Measurements from ENCODE around the gene UGT1A9.
"Not testable (repeated sequence)": the region's sequence is repeated elsewhere in the genome, so short reads cannot be mapped to it uniquely, and the experiment has no call there.

The UGT1A9 gene

DNA sequence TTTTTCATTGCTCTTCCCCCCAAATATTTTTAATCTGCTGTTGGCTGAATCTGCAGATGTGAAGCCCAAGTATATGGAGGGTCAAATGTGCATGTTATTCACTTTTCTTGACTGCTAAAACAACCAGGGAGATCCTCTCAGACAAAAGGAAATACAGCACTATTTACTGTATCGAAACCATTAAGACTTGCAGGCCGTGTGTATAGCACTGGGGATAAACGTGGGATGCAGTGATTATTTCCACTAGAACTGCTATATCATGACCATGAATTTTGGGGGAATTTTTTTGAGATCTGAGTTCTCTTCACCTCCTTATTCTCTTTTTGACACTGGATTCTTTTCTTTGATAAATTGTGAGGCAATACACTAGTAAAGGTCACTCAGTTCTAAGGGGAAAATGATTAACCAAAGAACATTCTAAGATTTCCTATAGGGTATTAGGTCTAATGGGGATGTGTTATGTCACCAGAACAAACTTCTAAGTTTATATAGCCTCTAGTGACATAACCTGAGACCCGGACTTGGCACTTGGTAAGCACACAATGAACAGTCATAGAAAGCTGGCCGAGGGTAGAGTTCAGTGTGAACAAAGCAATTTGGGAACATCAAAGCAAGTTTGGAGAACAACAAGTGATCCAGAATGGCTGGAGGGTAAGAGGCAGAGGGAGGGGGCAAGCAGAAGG, 73.5 kb downstream of the UGT1A9 start:
- TF ChIP-seq, protein P1, sequence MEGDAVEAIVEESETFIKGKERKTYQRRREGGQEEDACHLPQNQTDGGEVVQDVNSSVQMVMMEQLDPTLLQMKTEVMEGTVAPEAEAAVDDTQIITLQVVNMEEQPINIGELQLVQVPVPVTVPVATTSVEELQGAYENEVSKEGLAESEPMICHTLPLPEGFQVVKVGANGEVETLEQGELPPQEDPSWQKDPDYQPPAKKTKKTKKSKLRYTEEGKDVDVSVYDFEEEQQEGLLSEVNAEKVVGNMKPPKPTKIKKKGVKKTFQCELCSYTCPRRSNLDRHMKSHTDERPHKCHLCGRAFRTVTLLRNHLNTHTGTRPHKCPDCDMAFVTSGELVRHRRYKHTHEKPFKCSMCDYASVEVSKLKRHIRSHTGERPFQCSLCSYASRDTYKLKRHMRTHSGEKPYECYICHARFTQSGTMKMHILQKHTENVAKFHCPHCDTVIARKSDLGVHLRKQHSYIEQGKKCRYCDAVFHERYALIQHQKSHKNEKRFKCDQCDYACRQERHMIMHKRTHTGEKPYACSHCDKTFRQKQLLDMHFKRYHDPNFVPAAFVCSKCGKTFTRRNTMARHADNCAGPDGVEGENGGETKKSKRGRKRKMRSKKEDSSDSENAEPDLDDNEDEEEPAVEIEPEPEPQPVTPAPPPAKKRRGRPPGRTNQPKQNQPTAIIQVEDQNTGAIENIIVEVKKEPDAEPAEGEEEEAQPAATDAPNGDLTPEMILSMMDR (IDR thresholded peaks at IDR 0.05; ENCODE audit: insufficient read depth, low read length, poor library complexity, severe bottlenecking): no peak
- DNase-seq (ENCODE audit: extremely low read depth, insufficient read length): no peak
- Histone ChIP-seq H3K27me3 (replicated peaks; ENCODE audit: control insufficient read depth, insufficient read depth, low read length) (no peaks in the 10 kb centered on the region), H3K36me3 (ENCODE audit: control insufficient read depth, insufficient read depth, low read length) (no peaks in the 10 kb centered on the region), H3K4me3 (replicated peaks; ENCODE audit: low read depth, low read length) (no peak overlapping the region)

DNA sequence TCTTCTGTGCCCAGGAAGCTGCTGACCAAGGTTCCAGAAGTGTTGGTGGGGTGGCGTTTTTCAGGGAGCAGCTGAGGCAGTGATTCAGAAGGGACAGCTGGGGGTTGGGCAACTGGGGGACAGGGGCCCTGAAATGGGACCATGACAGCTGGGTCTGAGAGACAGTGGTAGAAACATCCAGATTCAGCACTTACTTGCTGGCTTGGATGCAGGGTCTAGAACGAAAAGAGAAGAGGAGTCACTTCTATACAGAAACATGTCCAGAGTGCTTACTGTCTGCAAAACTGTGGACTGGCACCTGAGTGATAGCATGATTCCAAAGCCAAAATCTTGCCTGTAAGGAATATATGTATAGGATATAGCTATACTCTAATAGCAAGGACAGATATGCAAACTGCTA, 74.1 kb downstream of the UGT1A9 start:
- not testable (repeated sequence) for H3K27me3 ChIP-seq (replicated peaks; ENCODE audit: control insufficient read depth, insufficient read depth, low read length)

DNA sequence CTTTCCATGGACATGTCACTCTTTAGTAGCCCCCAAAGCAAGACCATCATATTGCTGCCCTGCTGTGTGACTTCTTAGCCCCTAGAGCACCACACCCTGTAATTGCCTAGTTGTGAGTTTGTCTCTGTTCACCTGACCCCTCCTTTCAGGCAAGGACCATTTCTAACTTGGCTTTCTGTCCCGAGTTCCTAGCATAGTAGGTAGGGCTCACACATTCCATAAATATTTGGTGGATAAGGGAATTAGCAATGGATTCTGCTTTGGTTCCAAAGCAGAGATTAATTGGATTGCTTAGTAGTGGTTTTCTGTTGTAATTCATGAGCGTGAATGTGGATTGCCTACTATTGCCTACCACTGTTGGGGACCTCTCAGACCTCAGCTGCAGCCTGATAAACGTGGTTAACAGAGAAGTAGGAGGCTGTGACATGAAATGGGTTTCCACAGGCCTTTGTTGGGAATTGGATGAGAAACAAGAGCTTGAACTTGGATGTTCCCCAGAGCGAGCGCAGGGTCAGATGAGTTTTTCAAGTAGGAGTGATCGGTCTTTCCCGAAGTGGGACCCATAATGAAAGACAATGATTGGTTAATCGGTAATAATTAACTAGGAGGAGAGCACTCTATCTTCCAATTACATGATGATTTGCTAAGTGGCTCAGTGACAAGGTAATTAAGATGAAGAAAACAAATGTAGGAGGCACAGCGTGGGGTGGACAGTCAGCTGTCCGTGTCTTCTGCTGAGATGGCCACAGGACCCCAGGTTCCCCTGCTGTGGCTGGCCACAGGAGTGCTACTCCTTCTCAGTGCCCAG, 75.0 kb downstream of the UGT1A9 start:
- TF ChIP-seq, protein P1 (IDR thresholded peaks at IDR 0.05; ENCODE audit: insufficient read depth, low read length, poor library complexity, severe bottlenecking): no peak
- Histone ChIP-seq H3K36me3 (ENCODE audit: control insufficient read depth, insufficient read depth, low read length) (no peaks in the 10 kb centered on the region), H3K27me3 (replicated peaks; ENCODE audit: control insufficient read depth, insufficient read depth, low read length) (no peaks in the 10 kb centered on the region), H3K4me3 (replicated peaks; ENCODE audit: low read depth, low read length) (no peak overlapping the region)
- no peak for DNase-seq (ENCODE audit: extremely low read depth, insufficient read length)

More for the DNA sequence above, 74.1 kb downstream of the UGT1A9 start:
- not testable (repeated sequence) for H3K36me3 ChIP-seq (ENCODE audit: control insufficient read depth, insufficient read depth, low read length); H3K4me3 ChIP-seq (replicated peaks; ENCODE audit: low read depth, low read length); DNase-seq (ENCODE audit: extremely low read depth, insufficient read length)

DNA sequence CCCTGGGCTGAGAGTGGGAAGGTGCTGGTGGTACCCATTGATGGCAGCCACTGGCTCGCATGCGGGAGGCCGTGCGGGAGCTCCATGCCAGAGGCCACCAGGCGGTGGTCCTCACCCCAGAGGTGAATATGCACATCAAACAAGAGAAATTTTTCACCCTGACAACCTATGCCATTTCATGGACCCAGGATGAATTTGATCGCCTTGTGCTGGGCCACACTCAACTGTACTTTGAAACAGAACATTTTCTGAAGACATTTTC, 75.5 kb downstream of the UGT1A9 start:
- no peaks in the 10 kb centered on the region for H3K36me3 ChIP-seq (ENCODE audit: control insufficient read depth, insufficient read depth, low read length)
- DNase-seq (ENCODE audit: extremely low read depth, insufficient read length): no peak
- H3K27me3 ChIP-seq (replicated peaks; ENCODE audit: control insufficient read depth, insufficient read depth, low read length): no peaks in the 10 kb centered on the region
- TF ChIP-seq, protein P1 (IDR thresholded peaks at IDR 0.05; ENCODE audit: insufficient read depth, low read length, poor library complexity, severe bottlenecking): no peak
- no peak overlapping the region for H3K4me3 ChIP-seq (replicated peaks; ENCODE audit: low read depth, low read length)

DNA sequence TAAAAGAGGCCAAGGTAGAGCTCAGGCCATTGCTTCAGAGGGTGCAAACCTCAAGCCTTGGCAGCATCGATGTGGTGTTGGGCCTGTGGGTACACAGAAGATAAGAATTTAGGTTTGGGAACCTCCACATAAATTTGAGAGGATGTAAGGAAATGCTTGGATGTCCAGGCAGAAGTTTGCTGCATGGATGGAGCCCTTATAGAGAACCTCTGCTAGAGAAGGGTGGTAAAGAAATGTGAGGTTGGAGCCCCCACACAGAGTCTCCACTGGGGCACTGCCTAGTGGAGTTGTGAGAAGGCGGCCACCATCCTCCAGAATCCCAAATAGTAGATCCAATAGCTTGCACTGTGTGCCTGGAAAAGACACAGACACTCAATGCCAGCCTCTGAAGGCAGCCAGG, 79.0 kb downstream of the UGT1A9 start:
- not testable (repeated sequence) for DNase-seq (ENCODE audit: extremely low read depth, insufficient read length); H3K4me3 ChIP-seq (replicated peaks; ENCODE audit: low read depth, low read length); H3K36me3 ChIP-seq (ENCODE audit: control insufficient read depth, insufficient read depth, low read length); H3K27me3 ChIP-seq (replicated peaks; ENCODE audit: control insufficient read depth, insufficient read depth, low read length)

DNA sequence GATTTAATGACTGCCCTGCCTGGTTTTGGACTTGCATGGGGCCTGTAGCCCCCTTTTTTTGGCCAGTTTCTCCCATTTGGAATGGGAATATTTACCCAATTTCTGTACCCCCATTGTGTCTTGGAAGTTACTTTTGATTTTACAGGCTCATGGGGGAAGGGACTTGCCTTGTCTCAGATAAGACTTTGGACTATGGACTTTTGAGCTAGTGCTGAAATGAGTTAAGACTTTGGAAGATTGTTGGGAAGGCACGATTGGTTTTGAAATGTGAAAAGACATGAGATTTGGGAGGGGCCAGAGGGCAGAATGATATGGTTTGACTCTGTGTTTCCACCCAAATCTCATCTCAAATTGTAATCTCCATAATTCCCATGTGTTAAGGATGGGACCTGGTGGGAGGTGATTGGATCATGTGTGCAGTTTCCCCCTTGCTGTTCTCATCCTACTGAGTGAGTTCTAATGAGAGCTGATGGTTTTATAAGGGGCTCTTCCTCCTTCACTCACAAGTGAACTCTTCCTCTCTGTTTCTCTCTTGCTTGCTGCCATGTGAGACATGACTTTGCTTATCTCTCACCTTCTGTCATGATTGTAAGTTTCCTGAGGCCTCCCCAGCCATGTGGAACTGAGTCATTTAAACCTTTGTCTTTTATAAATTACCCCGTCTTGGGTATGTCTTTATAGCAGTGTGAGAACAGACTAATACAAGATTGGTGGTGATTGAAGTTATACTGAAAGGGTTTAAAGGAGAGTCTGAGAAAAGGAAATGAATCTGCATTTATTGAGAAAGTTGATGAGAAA, 79.7 kb downstream of the UGT1A9 start:
- not testable (repeated sequence) for H3K36me3 ChIP-seq (ENCODE audit: control insufficient read depth, insufficient read depth, low read length); DNase-seq (ENCODE audit: extremely low read depth, insufficient read length); H3K27me3 ChIP-seq (replicated peaks; ENCODE audit: control insufficient read depth, insufficient read depth, low read length); H3K4me3 ChIP-seq (replicated peaks; ENCODE audit: low read depth, low read length)

All from GM06990 (cell line).